Measurements from ENCODE around the gene VAV2.
"Not testable (repeated sequence)": the region's sequence is repeated elsewhere in the genome, so short reads cannot be mapped to it uniquely, and the experiment has no call there.

Gene VAV2

GRCh38 chr9:133992780-133993634 is 883 bp upstream of the VAV2 start:
- in situ Hi-C loops (cut with MboI; ENCODE audit: low pct_unique_long_range_greater_than_20kb, low sequenced_read_pairs, unreplicated experiment), result loop anchor here (10.0 kb wide), 1 partner anchor 208 kb away; no protein-coding TSS in a partner anchor
- TF ChIP-seq, protein P1, sequence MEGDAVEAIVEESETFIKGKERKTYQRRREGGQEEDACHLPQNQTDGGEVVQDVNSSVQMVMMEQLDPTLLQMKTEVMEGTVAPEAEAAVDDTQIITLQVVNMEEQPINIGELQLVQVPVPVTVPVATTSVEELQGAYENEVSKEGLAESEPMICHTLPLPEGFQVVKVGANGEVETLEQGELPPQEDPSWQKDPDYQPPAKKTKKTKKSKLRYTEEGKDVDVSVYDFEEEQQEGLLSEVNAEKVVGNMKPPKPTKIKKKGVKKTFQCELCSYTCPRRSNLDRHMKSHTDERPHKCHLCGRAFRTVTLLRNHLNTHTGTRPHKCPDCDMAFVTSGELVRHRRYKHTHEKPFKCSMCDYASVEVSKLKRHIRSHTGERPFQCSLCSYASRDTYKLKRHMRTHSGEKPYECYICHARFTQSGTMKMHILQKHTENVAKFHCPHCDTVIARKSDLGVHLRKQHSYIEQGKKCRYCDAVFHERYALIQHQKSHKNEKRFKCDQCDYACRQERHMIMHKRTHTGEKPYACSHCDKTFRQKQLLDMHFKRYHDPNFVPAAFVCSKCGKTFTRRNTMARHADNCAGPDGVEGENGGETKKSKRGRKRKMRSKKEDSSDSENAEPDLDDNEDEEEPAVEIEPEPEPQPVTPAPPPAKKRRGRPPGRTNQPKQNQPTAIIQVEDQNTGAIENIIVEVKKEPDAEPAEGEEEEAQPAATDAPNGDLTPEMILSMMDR (IDR thresholded peaks at IDR 0.05; ENCODE audit: extremely low read depth, insufficient read depth, missing control alignments), result peak; percentile 67
- peak; percentile 92 for DNase-seq (ENCODE audit: low spot score)

GRCh38 chr9:133991214-133991921 is 756 bp downstream of the VAV2 start:
- peak; percentile 52 for DNase-seq (ENCODE audit: low spot score)
- in situ Hi-C loops (cut with MboI; ENCODE audit: low pct_unique_long_range_greater_than_20kb, low sequenced_read_pairs, unreplicated experiment), result loop anchor here (10.0 kb wide), 1 partner anchor 207 kb away; no protein-coding TSS in a partner anchor
- TF ChIP-seq, protein P1 (IDR thresholded peaks at IDR 0.05; ENCODE audit: extremely low read depth, insufficient read depth, missing control alignments), result no peak

DNA sequence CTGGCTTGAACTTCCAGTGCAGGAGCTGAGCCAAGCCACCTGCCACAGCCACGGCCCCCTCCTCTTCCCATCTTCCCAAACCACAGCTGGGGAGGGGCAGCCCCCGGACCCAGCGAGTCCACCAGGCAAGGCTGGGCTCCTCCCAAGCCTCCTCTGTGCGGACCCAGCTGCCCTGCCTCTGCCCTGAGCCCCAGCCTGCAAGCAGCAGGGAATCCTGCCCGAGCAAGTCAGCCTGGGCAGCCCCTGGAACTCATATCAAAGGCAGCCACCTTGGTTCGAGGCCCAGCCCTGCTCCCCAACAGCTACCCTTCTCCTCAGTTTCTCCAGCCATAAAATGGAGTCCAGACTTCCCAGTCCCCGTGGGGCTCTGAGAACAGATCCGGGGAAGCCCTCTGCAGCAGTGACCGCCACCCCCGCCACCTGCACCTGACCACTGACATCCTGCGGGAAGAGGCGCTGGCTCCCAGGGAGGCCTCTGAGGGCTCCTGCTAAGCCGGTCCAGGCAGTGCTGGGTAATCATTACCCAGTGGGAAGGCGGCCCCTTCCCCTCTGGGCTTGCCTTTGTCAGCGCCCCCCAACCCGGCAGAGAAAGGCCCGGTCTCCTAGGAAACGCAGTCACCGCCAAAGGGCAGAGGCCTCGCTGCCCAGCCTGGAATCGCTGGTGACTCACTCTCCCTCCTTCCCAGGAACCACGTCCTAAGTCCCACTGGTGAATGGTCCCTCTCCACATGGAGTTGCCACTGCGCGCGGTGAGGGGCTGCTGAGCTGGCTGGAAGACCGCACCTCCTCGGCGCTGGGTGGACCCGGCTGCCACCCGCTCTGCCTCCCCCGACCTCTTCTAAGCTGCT is 1.5 kb downstream of the VAV2 start:
- TF ChIP-seq, protein P1 (IDR thresholded peaks at IDR 0.05; ENCODE audit: extremely low read depth, insufficient read depth, missing control alignments), result no peak
- in situ Hi-C loops (cut with MboI; ENCODE audit: low pct_unique_long_range_greater_than_20kb, low sequenced_read_pairs, unreplicated experiment), result loop anchor here (10.0 kb wide), 1 partner anchor 206 kb away; no protein-coding TSS in a partner anchor
- no peak for DNase-seq (ENCODE audit: low spot score)

DNA sequence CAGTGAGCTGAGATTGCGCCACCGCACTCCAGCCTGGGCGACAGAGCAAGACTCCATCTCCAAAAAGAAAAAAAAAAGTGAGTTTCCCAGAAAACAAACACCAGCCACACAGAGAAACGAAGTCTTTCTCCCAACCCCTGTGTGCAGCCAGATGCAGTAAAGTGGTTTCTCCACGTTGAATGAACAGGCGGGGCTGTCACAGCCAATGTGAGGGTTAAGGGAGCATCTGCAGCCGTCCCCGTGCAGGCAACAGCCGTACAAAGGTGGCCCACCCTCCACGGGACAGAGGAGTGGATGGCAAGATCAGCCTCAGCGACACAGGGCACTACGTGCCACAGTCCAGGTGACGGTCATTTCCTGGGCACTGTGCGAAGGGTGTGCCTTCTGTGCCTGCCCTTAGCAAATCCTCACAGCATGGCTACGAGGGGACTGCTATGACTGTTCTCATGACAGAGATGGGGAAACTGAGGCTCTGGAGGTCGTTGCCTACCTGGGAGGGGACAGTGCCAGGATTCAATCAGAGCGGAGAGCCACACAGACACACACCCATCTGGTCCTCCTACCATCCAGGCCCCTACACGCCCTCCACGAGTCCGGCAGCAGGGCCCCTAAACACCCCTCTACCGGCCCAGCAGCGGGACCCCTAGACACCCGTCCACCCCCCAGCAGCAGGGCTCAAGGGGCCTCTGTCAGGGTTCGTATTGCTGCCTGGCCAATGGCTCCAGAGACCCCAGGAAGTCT is 2.3 kb downstream of the VAV2 start:
- in situ Hi-C loops (cut with MboI; ENCODE audit: low pct_unique_long_range_greater_than_20kb, low sequenced_read_pairs, unreplicated experiment), result loop anchor here (10.0 kb wide), 1 partner anchor 205 kb away; no protein-coding TSS in a partner anchor
- no peak for DNase-seq (ENCODE audit: low spot score)
- TF ChIP-seq, protein P1 (IDR thresholded peaks at IDR 0.05; ENCODE audit: extremely low read depth, insufficient read depth, missing control alignments), result no peak

DNA sequence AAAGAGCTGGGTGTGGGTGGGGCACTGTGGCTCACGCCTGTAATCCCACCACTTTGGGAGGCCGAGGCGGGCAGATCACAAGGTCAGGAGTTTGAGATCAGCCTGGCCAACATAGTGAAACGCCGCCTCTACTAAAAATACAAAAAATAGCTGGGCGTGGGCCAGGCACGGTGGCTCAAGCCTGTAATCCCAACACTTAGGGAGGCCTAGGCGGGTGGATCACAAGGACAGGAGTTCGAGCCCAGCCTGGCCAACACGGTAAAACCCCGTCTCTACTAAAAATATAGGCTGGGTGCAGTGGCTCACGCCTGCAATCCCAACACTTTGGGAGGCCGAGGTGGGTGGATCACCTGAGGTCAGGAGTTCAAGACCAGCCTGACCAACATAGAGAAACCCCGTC is 3.4 kb downstream of the VAV2 start:
- in situ Hi-C loops (cut with MboI; ENCODE audit: low pct_unique_long_range_greater_than_20kb, low sequenced_read_pairs, unreplicated experiment); DNase-seq (ENCODE audit: low spot score): not testable (repeated sequence)

GRCh38 chr9:133987946-133988665 is 4.0 kb downstream of the VAV2 start:
- in situ Hi-C loops (cut with MboI; ENCODE audit: low pct_unique_long_range_greater_than_20kb, low sequenced_read_pairs, unreplicated experiment), result no loop called here
- DNase-seq (ENCODE audit: low spot score), result no peak
- TF ChIP-seq, protein P1 (IDR thresholded peaks at IDR 0.05; ENCODE audit: extremely low read depth, insufficient read depth, missing control alignments), result no peak

All from GM13977 (cell line).